SJSA1 (cell line): Measurements from ENCODE around the gene DSC3. TPM values are rescaled to one million over a fixed set of nuclear protein-coding genes. Genes with fewer than 3 reads are reported as not detected.
"Not testable (repeated sequence)": the region's sequence is repeated elsewhere in the genome, so short reads cannot be mapped to it uniquely, and the experiment has no call there.

Experiments
- DNase-seq, 2 experiments: peaks; one replicate each; pipeline ENCODE4 v3.0.0-alpha.2; 2015 to 2020; ENCODE audit warnings: low spot score in 2 of 2, low read depth in 1 of 2
- H3K27ac ChIP-seq: fragments of 250-450 bp; sonication (Bioruptor Pico); 2 replicates; pipeline ENCODE4 v1.5.1; 2020; ENCODE audit warnings: mild to moderate bottlenecking, moderate library complexity
- H3K27me3 ChIP-seq: fragments of 250-450 bp; sonication (Bioruptor Pico); replicated peaks from 2 replicates; pipeline ENCODE4 v1.5.1; 2020; ENCODE audit warnings: mild to moderate bottlenecking, moderate library complexity
- H3K36me3 ChIP-seq: fragments of 250-450 bp; sonication (Bioruptor Pico); 2 replicates; pipeline ENCODE4 v1.5.1; 2020; ENCODE audit warnings: mild to moderate bottlenecking
- H3K4me1 ChIP-seq: fragments of 250-450 bp; sonication (Bioruptor Pico); replicated peaks from 2 replicates; pipeline ENCODE4 v1.6.1; 2021; ENCODE audit warnings: mild to moderate bottlenecking
- H3K4me3 ChIP-seq: fragments of 250-450 bp; sonication (Bioruptor Pico); 2 replicates; pipeline ENCODE4 v1.5.1; 2020; ENCODE audit warnings: mild to moderate bottlenecking
- H3K9me3 ChIP-seq: fragments of 250-450 bp; sonication (Bioruptor Pico); replicated peaks from 2 replicates; pipeline ENCODE4 v1.5.1; 2020; ENCODE audit warnings: mild to moderate bottlenecking
- total RNA-seq: library from RNA; depleted of rRNA; stranded (reverse); fragments of >200 nt; shearing (Covaris generic); gene quantifications from 2 replicates; pipeline ENCODE4 v1.2.3, GENCODE V29; 2014

The DSC3 gene
- total RNA-seq, 1 experiment from 2014 or later, result 20.0 TPM

GRCh38 chr18:30982285-30982992, 60.1 kb downstream of the DSC3 start:
- DNase-seq, result no peak
- Histone ChIP-seq H3K4me1 (0 out of 2 replicates have a peak, but pooled peaks cover 3% of the 10 kb centered on the region), H3K9me3 (no peaks in the 10 kb centered on the region; the same call in 1 of the 2 replicates), H3K4me3 (no peak overlapping the region), H3K27ac (no peak overlapping the region), H3K36me3 (no peaks in the 10 kb centered on the region), H3K27me3 (no peaks in the 10 kb centered on the region)

- H3K4me1 ChIP-seq, H3K36me3 ChIP-seq, H3K4me3 ChIP-seq, DNase-seq, H3K27me3 ChIP-seq, H3K27ac ChIP-seq, H3K9me3 ChIP-seq: not testable (repeated sequence)
These were observed 64.5 kb downstream of the DSC3 start for GRCh38 chr18:30978091-30978490.

DNA sequence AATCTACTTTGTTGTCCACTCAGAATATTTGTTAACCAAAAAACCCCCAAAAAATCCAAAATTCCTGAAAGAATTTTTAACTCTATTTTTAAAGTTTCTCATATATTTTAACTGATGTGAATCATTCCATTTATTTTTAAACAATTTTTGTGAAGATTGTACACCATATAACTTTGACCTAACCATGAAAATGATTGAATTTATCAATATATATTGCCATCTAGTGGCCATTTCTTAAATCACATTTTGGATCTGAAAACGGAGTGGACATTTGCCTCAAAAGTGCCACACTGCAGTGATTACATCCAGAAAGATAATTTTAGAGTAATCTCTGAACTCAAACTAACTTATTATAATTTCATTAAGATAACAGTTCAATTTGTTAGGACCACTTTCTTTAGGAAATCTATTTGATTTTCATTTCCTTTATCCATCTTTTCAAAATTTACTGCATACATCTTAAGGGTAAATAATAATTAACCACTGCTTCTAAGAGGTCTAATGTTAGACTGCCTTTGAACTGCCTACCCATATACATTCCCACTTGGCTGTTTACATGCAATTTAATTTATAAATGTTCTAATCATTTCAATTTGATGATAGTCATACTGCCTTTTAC, 71.1 kb downstream of the DSC3 start:
- no peaks in the 10 kb centered on the region for H3K27me3 ChIP-seq
- peak in 1 of 2 experiments; percentile 10 for DNase-seq

GRCh38 chr18:30970196-30970816, 72.2 kb downstream of the DSC3 start:
- Histone ChIP-seq H3K36me3 (no peaks in the 10 kb centered on the region), H3K9me3 (no peaks in the 10 kb centered on the region), H3K27me3 (no peaks in the 10 kb centered on the region; the same call in 1 of the 2 replicates), H3K4me3 (no peak overlapping the region), H3K27ac (no peak overlapping the region), H3K4me1 (no peaks in the 10 kb centered on the region)
- peak in 1 of 2 experiments; percentile 13 for DNase-seq

More for the DNA sequence above, 71.1 kb downstream of the DSC3 start:
- Histone ChIP-seq H3K9me3 (no peaks in the 10 kb centered on the region), H3K36me3 (no peaks in the 10 kb centered on the region), H3K4me3 (no peak overlapping the region), H3K4me1 (no peaks in the 10 kb centered on the region), H3K27ac (no peak overlapping the region)

- no peaks in the 10 kb centered on the region; the same call in 1 of the 2 replicates for H3K27me3 ChIP-seq
- no peaks in the 10 kb centered on the region for H3K4me1 ChIP-seq
- H3K27ac ChIP-seq, result no peak overlapping the region
- H3K9me3 ChIP-seq, result no peaks in the 10 kb centered on the region
- H3K4me3 ChIP-seq, result no peak overlapping the region
- H3K36me3 ChIP-seq, result no peaks in the 10 kb centered on the region
- DNase-seq, result no peak
These were observed 72.8 kb downstream of the DSC3 start for GRCh38 chr18:30969670-30970170.

DNA sequence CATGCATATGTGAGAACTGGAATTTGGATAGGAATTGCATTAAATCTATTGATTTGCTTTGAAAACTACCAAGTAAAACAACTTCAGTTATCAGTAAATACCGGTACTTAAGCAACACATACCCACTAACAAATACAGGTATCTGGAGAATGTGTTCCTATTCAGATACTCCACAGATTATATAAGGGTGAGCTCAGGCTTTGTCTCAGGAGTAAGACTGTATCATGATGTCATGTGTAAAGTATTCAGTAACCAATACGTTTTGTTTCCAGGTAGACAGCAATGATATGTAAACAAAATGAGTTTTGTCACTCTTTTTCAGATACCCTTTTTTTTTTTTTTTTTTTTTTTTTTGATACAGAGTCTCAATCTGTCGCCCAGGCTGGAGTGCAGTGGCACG, 74.8 kb downstream of the DSC3 start:
- Histone ChIP-seq H3K4me1 (no peaks in the 10 kb centered on the region), H3K27ac (no peak overlapping the region), H3K9me3 (no peaks in the 10 kb centered on the region), H3K4me3 (no peak overlapping the region), H3K27me3 (no peaks in the 10 kb centered on the region; the same call in 1 of the 2 replicates), H3K36me3 (no peaks in the 10 kb centered on the region)
- DNase-seq, result no peak

- H3K36me3 ChIP-seq, result no peaks in the 10 kb centered on the region
- H3K27ac ChIP-seq, result no peak overlapping the region
- DNase-seq, result no peak
- H3K9me3 ChIP-seq, result no peaks in the 10 kb centered on the region
- no peaks in the 10 kb centered on the region; the same call in 1 of the 2 replicates for H3K27me3 ChIP-seq
- H3K4me1 ChIP-seq, result no peaks in the 10 kb centered on the region
- no peak overlapping the region for H3K4me3 ChIP-seq
These were observed 77.3 kb downstream of the DSC3 start for GRCh38 chr18:30965237-30965636.

GRCh38 chr18:30960661-30961060, 81.9 kb downstream of the DSC3 start:
- H3K4me3 ChIP-seq, result no peak overlapping the region
- no peaks in the 10 kb centered on the region for H3K4me1 ChIP-seq
- H3K27me3 ChIP-seq, result no peaks in the 10 kb centered on the region; the same call in 1 of the 2 replicates
- no peaks in the 10 kb centered on the region for H3K36me3 ChIP-seq
- DNase-seq, result no peak
- H3K9me3 ChIP-seq, result no peaks in the 10 kb centered on the region
- no peak overlapping the region for H3K27ac ChIP-seq

GRCh38 chr18:30957066-30957465, 85.5 kb downstream of the DSC3 start:
- Histone ChIP-seq H3K27me3 (no peaks in the 10 kb centered on the region), H3K4me3 (no peak overlapping the region), H3K27ac (no peak overlapping the region), H3K9me3 (no peaks in the 10 kb centered on the region), H3K4me1 (no peaks in the 10 kb centered on the region), H3K36me3 (no peaks in the 10 kb centered on the region)
- DNase-seq, result peak in 1 of 2 experiments; percentile 1

DNA sequence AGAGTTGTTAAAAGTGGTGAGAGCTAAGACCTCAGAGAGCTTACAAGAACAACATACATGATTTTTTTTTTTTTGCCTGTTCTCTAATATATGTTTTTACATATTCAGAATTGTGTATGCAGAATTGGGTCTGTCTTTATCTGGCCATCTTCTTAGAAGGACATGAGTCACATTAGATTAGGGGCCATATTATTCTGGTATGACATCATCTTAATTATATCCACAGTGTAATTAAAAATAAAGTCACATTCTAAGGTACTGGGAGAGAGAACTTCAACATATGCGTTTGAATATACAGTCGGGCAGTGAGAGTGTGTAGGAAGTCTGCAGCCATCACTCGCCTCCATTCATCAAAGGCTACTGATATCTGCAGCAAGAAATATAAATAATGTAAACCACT, 88.3 kb downstream of the DSC3 start:
- H3K9me3 ChIP-seq, result no peaks in the 10 kb centered on the region
- no peak for DNase-seq
- H3K27ac ChIP-seq, result no peak overlapping the region
- H3K36me3 ChIP-seq, result no peaks in the 10 kb centered on the region
- no peaks in the 10 kb centered on the region for H3K27me3 ChIP-seq
- no peaks in the 10 kb centered on the region for H3K4me1 ChIP-seq
- no peak overlapping the region for H3K4me3 ChIP-seq

GRCh38 chr18:30945761-30946160, 96.8 kb downstream of the DSC3 start:
- Histone ChIP-seq H3K4me3 (no peak overlapping the region), H3K4me1 (no peaks in the 10 kb centered on the region), H3K9me3 (no peaks in the 10 kb centered on the region), H3K27ac (no peak overlapping the region), H3K36me3 (no peaks in the 10 kb centered on the region), H3K27me3 (no peaks in the 10 kb centered on the region)
- no peak for DNase-seq

GRCh38 chr18:30944773-30945417, 97.6 kb downstream of the DSC3 start:
- H3K36me3 ChIP-seq, result no peaks in the 10 kb centered on the region
- no peak overlapping the region for H3K27ac ChIP-seq
- no peak overlapping the region for H3K4me3 ChIP-seq
- H3K4me1 ChIP-seq, result no peaks in the 10 kb centered on the region
- no peaks in the 10 kb centered on the region for H3K27me3 ChIP-seq
- H3K9me3 ChIP-seq, result no peaks in the 10 kb centered on the region
- no peak for DNase-seq

DNA sequence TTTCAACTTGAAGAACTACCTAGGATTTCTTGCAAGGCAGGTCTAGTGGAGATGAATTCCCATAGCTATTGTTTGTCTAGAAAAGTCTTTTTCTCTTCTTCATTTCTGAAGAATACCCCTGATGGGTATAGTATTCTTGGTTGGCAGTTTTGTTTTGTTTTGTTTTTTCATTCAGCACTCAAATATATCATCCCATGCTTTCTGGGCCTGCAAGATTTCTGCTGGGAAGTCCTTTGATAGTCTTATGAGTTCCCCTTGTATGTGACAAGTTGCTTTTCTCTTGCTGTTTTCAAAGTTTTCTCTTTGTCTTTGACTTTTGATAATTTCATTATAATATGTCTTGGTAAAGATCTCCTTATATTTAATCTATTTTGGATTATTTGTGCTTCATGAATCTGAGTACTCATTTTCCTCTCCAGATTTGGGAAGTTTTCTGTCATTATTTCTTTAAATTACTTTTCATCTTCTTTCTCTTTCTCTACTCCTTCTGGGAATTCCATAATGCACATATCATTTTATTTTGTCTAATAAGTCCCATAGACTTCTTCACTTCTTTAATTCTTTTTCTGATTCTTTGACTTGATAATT, 101.5 kb downstream of the DSC3 start:
- H3K27me3 ChIP-seq, result no peaks in the 10 kb centered on the region
- H3K9me3 ChIP-seq, result no peaks in the 10 kb centered on the region
- DNase-seq, result no peak
- H3K27ac ChIP-seq, result no peak overlapping the region
- H3K4me3 ChIP-seq, result no peak overlapping the region
- H3K36me3 ChIP-seq, result no peaks in the 10 kb centered on the region
- no peaks in the 10 kb centered on the region for H3K4me1 ChIP-seq
